HG02840 (cell line): ENCODE results near the gene MOXD1.
"Not testable (repeated sequence)": the region's sequence is repeated elsewhere in the genome, so short reads cannot be mapped to it uniquely, and the experiment has no call there.

Source experiments
- ATAC-seq: cut with Tn5 transposase; IDR thresholded peaks from one replicate; pipeline ENCODE4 v1.9.1; 2021; ENCODE audit warnings: mild to moderate bottlenecking, moderate library complexity, moderate number of reproducible peaks; ENCODE audit not compliant: unreplicated experiment, low FRiP score

MOXD1 gene

GRCh38 chr6:132357120-132357519 lies 44.2 kb downstream of the MOXD1 start:
- no peak for ATAC-seq

GRCh38 chr6:132354517-132355167 lies 46.6 kb downstream of the MOXD1 start:
- no peak for ATAC-seq

- ATAC-seq: not testable (repeated sequence)
Measured at GRCh38 chr6:132351986-132352385, 49.3 kb downstream of the MOXD1 start.

- ATAC-seq: no peak
Measured at GRCh38 chr6:132348231-132348630, 53.0 kb downstream of the MOXD1 start.

GRCh38 chr6:132344811-132345210 lies 56.5 kb downstream of the MOXD1 start:
- no peak for ATAC-seq

GRCh38 chr6:132341646-132342045 lies 59.6 kb downstream of the MOXD1 start:
- no peak for ATAC-seq

GRCh38 chr6:132334521-132334885 lies 66.8 kb downstream of the MOXD1 start:
- ATAC-seq: no peak

- no peak for ATAC-seq
Measured at GRCh38 chr6:132333639-132334520, 67.4 kb downstream of the MOXD1 start.

- ATAC-seq: no peak
Measured at GRCh38 chr6:132330759-132331158, 70.5 kb downstream of the MOXD1 start.

- no peak for ATAC-seq
Measured at GRCh38 chr6:132322398-132322797, 78.9 kb downstream of the MOXD1 start.

GRCh38 chr6:132320007-132320406 lies 81.3 kb downstream of the MOXD1 start:
- no peak for ATAC-seq

GRCh38 chr6:132316970-132317369 lies 84.3 kb downstream of the MOXD1 start:
- ATAC-seq: no peak

- ATAC-seq: peak; percentile 80
Measured at GRCh38 chr6:132314432-132314831, 86.8 kb downstream of the MOXD1 start.

- no peak for ATAC-seq
Measured at GRCh38 chr6:132310921-132311320, 90.4 kb downstream of the MOXD1 start.

GRCh38 chr6:132310151-132310550 lies 91.1 kb downstream of the MOXD1 start:
- not testable (repeated sequence) for ATAC-seq

- no peak for ATAC-seq
Measured at GRCh38 chr6:132304891-132305305, 96.4 kb downstream of the MOXD1 start.

- ATAC-seq: no peak
Measured at GRCh38 chr6:132300323-132300949, 100.8 kb downstream of the MOXD1 start.

- no peak for ATAC-seq
Measured at GRCh38 chr6:132298344-132298949, 102.8 kb downstream of the MOXD1 start.

GRCh38 chr6:132289756-132290155 lies 111.5 kb downstream of the MOXD1 start:
- no peak for ATAC-seq

- no peak for ATAC-seq
Measured at GRCh38 chr6:132287101-132287500, 114.2 kb downstream of the MOXD1 start.
